RKO (cell line): Measurements from ENCODE around the gene AK4.
A peak's percentile ranks its signal among the peaks of the same experiment; 100 is the strongest.

Experiments
- DNase-seq: peaks from one replicate; pipeline ENCODE4 v3.0.0-alpha.2; 2016; ENCODE audit warnings: low spot score

The AK4 gene

GRCh38 chr1:65253800-65254319 is 105.9 kb downstream of the AK4 start:
- no peak for DNase-seq

- DNase-seq: peak; percentile 82
Observed at GRCh38 chr1:65254320-65255034, 106.5 kb downstream of the AK4 start.

GRCh38 chr1:65255035-65255655 is 107.1 kb downstream of the AK4 start:
- peak; percentile 55 for DNase-seq

- peak; percentile 28 for DNase-seq
Observed at GRCh38 chr1:65255656-65256050, 107.7 kb downstream of the AK4 start.

- DNase-seq: no peak
Observed at GRCh38 chr1:65256860-65257708, 109.1 kb downstream of the AK4 start.

GRCh38 chr1:65258106-65258505 is 110.1 kb downstream of the AK4 start:
- no peak for DNase-seq

- no peak for DNase-seq
Observed at GRCh38 chr1:65259816-65260215, 111.8 kb downstream of the AK4 start.

GRCh38 chr1:65260851-65261473 is 113.0 kb downstream of the AK4 start:
- peak; percentile 81 for DNase-seq

- DNase-seq: no peak
Observed at GRCh38 chr1:65263286-65263685, 115.3 kb downstream of the AK4 start.

GRCh38 chr1:65264197-65264929 is 116.4 kb downstream of the AK4 start:
- no peak for DNase-seq

- DNase-seq: no peak
Observed at GRCh38 chr1:65265296-65265650, 117.3 kb downstream of the AK4 start.

- no peak for DNase-seq
Observed at GRCh38 chr1:65265651-65266351, 117.8 kb downstream of the AK4 start.

GRCh38 chr1:65266476-65266875 is 118.5 kb downstream of the AK4 start:
- no peak for DNase-seq

- DNase-seq: no peak
Observed at GRCh38 chr1:65267271-65267670, 119.3 kb downstream of the AK4 start.

GRCh38 chr1:65267683-65268082 is 119.7 kb downstream of the AK4 start:
- DNase-seq: no peak

- no peak for DNase-seq
Observed at GRCh38 chr1:65269612-65270011, 121.6 kb downstream of the AK4 start.

- DNase-seq: no peak
Observed at GRCh38 chr1:65276197-65276939, 128.4 kb downstream of the AK4 start.

- no peak for DNase-seq
Observed at GRCh38 chr1:65277605-65278347, 129.8 kb downstream of the AK4 start.

GRCh38 chr1:65278376-65279069 is 130.5 kb downstream of the AK4 start:
- no peak for DNase-seq
